ENCODE results near the gene MED26.

Gene MED26

GRCh38 chr19:16612636-16613035 lies 15.4 kb downstream of the MED26 start:
- no peak for DNase-seq

GRCh38 chr19:16611121-16611520 lies 16.9 kb downstream of the MED26 start:
- no peak for DNase-seq

GRCh38 chr19:16609511-16610200 lies 18.3 kb downstream of the MED26 start:
- no peak for DNase-seq

- DNase-seq: no peak
Observed at GRCh38 chr19:16608290-16608739, 19.7 kb downstream of the MED26 start.

- no peak for DNase-seq
Observed at GRCh38 chr19:16607819-16608218, 20.2 kb downstream of the MED26 start.

GRCh38 chr19:16605553-16605994 lies 22.4 kb downstream of the MED26 start:
- no peak for DNase-seq

GRCh38 chr19:16605115-16605514 lies 22.9 kb downstream of the MED26 start:
- no peak for DNase-seq

- no peak for DNase-seq
Observed at GRCh38 chr19:16604615-16605014, 23.4 kb downstream of the MED26 start.

- DNase-seq: no peak
Observed at GRCh38 chr19:16603090-16603489, 24.9 kb downstream of the MED26 start.

GRCh38 chr19:16601378-16602052 lies 26.5 kb downstream of the MED26 start:
- DNase-seq: no peak

- DNase-seq: no peak
Observed at GRCh38 chr19:16600824-16601223, 27.2 kb downstream of the MED26 start.

- DNase-seq: no peak
Observed at GRCh38 chr19:16599655-16600346, 28.2 kb downstream of the MED26 start.

- DNase-seq: no peak
Observed at GRCh38 chr19:16598848-16599247, 29.2 kb downstream of the MED26 start.

GRCh38 chr19:16596399-16596798 lies 31.6 kb downstream of the MED26 start:
- no peak for DNase-seq

- DNase-seq: no peak
Observed at GRCh38 chr19:16595097-16595496, 32.9 kb downstream of the MED26 start.

GRCh38 chr19:16594681-16595091 lies 33.3 kb downstream of the MED26 start:
- DNase-seq: no peak

- no peak for DNase-seq
Observed at GRCh38 chr19:16594131-16594586, 33.8 kb downstream of the MED26 start.

GRCh38 chr19:16593181-16593580 lies 34.8 kb downstream of the MED26 start:
- no peak for DNase-seq

- DNase-seq: no peak
Observed at GRCh38 chr19:16591803-16592556, 36.0 kb downstream of the MED26 start.

GRCh38 chr19:16590876-16591802 lies 36.9 kb downstream of the MED26 start:
- DNase-seq: no peak

GRCh38 chr19:16589917-16590316 lies 38.1 kb downstream of the MED26 start:
- peak; percentile 72 for DNase-seq

All from NCI-H345 (cell line).